ENCODE results near the gene FAM3B.

The FAM3B gene

DNA sequence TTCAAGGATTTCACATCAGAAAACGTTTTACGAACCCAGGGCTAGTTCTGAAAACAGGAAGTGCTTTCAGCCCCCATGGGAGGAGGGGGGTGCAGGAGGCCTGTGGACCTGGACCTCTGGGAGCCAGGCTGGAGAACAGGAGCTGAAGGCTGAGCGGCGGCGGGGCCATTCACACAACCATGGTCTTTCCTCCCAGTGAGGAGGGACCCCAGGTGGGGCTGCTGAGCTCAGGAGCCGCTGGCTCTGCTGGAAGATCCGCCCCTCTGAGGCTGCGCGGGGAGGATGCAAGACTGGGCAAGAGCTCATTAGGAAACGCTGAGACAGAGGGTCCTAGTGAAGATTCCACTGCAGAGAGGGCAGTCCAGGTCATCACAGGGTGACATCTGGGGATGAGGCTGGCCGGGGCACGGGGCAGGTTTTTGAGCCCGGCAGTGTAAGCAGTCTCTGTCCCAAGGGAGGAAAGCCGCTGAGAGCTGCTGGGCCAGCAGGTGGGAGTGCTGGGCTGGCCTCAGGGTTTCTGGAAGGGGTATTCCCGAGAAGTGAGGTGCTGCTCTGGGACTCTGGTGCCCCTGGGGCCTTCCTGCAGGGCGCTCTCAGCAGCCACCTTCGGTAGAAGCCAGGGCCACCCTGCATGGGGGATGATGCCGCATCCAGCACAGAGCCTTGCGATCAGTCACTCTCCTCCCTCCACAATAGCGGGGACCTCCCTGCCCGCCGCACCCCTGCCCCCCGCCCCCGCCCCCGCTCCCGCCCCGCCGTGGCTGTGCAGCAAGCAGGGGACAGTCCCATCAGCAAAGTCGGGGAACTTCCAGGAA lies 52.7 kb downstream of the FAM3B start:
- peak; percentile 42 to 59 for DNase-seq

DNA sequence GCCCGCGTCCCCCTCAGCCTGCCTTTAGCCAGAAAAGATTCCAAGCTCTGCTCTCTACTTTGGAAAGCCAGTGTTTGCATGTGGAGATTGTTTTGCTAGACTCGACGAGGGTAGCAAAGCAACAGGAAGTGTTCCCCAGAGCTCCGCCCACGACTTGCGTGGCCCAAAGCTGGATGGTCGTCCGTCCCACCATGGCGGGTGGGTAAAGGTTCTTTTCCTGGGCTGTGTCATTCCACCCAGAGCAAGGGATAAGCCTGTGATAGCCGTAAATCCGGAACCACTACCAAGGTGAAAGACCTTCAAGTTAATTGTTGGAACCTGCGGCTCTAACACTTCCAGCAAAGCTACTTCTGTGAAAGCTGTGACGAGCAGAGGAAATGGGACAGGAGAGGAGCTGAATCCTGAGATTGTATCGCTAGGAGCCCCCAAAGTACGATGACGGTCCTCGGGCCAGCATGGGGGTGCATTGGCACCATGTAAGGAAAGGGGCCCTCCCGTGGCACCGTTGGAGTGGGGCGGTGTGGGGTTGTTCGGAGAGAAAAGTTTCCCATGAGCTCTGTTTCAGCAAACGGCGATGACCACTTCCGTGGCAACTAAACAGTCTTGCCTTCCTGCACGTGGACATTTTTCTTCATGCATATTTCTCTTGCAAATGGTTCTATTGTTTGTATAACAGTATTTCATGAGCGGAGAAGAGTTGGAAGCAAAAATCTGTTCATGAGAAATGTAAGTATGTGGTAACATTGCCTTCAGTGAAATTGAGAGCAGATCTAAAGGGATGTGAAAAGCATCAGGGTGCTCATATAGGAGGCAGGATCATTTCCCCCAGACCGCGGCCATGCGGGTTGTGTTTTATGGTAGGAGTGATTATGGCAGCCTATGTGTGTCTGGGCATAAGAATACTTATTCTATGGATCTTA lies 53.6 kb downstream of the FAM3B start:
- peak; percentile 50 to 69 for DNase-seq

DNA sequence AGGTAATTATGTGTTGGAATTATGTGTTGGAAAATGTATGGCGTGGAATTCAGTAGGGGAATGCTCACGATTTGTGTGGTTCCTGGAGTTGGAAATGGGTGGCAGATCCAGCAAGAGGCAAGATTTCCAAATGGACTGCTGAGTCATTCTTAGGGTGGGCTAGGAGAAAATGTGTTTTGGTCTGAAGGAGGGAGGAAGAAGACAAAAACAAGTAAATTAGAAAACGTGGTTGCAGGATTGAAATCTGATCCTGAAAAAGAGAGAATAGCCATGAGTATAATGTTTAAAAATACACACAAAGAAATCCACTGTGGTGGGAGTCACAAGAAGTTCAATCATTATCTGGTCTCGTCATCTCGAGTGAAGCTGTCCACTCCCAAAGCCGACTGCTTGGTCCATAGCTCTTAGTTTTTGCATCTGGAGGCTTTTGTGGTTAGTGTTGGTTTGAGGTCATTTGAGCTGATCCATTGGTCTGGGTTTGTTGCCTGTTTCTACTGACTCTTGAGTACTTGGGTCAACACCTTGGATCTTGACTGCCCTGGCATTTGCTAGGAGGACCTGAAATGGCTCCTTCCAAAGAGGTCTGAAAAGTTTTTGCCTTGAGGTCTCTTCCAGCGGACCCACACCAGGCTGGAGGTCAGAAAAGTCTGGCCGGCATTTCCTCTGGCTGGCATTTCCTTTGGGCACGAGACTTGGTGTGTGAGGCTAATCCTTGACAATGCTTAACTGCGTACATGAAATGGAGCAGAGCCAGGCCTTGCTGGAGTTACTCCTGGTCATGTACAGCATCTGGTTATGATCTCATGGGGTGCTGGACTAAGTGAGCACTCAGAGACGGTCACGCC lies 54.5 kb downstream of the FAM3B start:
- no peak for DNase-seq

DNA sequence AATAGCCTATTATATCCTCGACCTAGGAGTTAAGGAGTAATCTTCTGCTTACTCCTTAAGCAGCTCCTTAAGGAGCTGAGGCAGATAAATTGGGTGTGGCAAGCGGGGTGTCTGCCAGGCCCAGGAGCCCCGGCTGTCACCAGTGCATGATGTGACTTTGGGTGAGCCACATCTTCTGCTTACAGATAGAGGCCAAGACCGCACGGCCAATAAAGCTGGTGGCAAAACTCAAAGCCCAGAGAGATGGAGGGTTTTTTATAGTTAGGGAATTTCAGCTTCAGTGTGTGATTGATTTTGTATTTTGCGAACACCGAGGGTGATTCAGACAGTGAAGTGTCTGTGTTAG lies 55.1 kb downstream of the FAM3B start:
- no peak for DNase-seq

DNA sequence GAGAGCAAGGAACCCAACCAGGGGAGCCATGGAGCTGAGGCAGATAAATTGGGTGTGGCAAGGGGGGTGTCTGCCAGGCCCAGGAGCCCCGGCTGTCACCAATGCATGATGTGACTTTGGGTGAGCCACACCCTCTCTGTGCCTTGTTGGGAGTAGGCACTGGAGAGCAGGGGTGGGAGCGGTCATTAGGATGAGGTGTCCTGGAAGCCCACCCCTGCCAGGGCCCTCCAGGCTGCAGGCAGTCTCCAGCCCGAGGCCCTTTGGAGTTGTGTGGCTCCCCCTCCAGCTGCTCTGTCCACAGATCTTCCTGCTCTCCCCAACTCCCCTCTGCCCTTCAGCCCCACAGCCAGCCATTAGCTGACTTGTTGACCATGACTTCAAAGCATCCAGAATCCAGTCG lies 56.7 kb downstream of the FAM3B start:
- DNase-seq = no peak

DNA sequence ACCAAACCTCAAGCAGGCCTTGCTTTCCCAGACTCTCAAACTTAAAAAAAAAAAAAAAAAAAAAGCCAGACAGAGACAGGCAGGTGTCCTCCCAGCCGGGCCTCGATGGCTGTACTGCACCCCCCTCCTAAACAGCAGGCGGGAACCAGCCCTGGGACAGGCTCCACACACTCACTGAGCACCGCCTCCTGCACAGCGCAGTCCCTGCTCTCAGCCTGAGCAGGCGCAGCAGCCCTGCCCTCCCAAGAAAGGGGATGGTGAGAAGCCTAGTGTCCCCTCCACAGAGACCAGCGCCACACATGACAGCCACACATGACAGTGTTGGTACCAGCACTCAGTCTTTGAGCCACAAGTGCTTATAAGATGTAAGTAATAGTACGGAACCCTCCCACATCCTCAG lies 57.2 kb downstream of the FAM3B start:
- no peak for DNase-seq

DNA sequence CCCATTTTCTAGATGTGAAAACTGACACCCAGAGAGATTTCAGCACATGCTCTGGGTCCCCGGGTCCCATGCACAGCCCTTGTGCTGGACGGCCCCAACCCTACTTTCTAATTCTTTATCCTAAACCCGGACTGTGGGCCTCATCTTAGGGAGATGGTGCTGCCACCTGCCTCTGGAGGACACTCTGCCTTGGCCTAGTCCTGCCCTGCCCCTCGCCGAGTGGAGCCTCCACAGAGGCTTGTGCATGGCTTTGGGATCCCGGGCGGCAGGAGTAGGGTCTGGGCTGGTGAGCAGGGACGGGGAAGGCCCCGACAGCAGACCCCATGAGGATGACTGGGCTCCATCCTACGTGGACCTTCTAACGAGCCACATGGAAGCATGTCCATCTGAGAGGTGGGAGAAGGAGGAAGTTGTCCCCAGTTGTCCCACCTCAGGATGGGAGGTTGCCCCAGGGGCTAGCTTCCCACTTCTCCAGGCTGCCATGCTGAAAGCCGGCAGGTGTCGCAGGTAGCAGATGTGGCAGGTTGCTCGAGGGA lies 57.6 kb downstream of the FAM3B start:
- DNase-seq = no peak

DNA sequence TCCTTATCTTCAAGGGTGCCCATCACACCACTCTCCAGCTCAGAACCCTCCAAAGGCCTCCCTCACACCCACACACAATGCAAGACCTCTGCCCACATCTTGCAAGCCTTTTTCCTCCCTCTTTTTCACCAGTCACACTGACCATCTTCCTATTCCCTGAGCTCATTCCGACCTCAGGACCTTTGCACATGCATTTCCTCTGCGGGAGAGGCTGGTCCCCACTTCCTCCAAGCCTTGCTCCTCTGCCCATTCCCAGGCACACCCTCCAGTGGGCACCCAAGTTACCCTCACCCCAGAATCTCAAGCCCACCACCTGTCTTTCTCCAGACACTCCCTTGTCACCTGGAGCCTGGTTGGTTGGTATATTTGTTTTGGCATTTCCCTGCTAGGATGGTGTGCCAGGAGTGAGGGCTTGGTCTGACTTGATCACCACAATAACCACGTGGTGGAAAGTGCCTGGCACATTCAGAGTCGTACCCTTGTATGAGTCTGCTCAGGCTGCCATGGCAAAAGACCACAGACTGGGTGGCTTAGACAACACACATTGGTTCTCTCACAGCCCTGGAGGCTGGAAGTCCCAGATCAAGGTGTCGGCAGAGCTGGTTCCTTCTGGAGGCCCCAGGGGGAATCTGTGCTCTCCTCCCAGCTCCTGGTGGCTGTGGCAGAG lies 58.4 kb downstream of the FAM3B start:
- DNase-seq = no peak

DNA sequence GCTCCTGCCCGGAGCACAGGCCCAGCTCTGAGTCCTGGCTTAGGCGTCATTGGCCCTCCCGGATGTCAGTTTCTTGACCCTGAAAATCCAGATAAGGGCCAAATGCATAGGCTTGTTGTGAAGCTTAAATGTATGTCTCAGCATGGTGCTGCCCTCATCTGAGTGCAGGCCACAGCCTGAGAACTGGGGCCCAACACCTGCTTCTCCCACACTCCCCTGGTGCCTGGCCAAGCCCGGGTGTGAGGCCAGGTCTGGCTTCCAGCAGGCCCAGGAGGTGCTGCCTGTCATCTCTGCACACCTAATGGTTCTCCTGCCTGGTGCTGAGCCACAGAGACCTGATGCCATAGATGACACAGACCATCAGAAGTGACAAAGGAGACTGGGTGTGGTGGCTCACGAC lies 59.3 kb downstream of the FAM3B start:
- no peak for DNase-seq

DNA sequence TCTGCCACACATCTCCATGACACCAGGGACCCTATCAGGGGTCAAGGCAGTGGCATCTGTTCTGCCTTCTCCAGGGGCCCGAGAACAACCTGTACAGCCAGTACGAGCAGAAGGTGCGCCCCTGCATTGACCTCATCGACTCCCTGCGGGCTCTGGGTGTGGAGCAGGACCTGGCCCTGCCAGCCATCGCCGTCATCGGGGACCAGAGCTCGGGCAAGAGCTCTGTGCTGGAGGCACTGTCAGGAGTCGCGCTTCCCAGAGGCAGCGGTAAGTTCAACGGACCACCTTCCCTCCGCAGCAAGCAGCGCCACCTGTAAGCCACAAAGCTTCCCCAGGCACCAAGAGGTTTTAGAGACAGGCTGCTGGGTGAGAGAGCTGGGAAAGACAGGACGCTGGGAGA lies 61.1 kb downstream of the FAM3B start:
- DNase-seq = no peak

DNA sequence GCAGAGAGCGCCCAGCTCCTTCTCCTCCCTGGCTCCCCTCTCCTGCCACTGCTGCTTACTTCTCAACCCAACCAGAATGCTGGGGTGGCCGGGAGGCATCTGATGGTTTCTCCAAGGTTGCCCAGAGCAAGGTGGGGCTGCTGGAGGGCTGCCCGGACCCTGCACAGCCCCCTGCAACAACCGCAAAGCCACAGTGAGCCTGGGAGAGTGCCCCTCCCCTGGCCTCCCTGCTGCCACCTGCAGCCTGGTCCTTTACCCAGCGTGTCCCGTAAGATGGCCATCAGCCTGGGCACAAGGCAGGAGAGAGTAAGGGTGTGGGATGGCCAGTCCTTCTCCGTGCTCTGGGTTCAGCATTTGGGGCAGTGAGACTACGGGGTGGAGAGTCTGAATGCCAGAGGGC lies 62.2 kb downstream of the FAM3B start:
- no peak for DNase-seq

DNA sequence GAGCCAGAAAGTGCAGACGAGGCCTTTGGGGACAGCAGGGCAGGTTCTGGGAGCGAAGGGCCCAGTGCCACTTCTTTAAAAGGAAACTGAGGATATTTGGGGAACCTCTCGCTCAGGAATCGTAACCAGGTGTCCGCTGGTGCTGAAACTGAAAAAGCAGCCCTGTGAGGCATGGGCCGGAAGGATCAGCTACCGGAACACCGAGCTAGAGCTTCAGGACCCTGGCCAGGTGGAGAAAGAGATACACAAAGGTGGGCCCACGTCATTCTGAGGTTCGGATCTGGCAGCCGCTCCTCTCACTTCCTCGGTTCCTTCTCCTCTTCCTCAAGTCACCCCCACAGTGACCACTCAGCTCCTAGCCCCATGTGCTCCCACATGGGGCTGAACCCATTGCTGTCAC lies 63.3 kb downstream of the FAM3B start:
- no peak for DNase-seq

DNA sequence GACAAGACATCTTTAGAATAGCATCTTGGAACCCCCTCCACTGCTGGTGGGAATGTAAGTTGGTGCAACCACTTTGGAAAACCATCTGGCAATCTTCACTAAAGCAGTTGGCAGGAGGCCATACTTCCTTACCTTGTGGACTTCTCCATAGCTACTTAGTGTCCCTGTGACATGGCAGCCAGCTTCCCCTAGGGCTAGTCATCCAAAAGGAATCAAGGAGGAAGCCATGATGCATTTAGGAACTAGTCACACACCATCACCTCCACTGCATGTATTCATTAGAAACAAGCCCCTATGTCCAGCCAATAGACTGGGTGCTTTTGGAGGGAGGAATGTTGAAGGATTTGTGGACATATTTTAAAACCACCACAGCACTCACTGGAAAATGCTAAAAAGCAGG lies 65.1 kb downstream of the FAM3B start:
- no peak for DNase-seq

DNA sequence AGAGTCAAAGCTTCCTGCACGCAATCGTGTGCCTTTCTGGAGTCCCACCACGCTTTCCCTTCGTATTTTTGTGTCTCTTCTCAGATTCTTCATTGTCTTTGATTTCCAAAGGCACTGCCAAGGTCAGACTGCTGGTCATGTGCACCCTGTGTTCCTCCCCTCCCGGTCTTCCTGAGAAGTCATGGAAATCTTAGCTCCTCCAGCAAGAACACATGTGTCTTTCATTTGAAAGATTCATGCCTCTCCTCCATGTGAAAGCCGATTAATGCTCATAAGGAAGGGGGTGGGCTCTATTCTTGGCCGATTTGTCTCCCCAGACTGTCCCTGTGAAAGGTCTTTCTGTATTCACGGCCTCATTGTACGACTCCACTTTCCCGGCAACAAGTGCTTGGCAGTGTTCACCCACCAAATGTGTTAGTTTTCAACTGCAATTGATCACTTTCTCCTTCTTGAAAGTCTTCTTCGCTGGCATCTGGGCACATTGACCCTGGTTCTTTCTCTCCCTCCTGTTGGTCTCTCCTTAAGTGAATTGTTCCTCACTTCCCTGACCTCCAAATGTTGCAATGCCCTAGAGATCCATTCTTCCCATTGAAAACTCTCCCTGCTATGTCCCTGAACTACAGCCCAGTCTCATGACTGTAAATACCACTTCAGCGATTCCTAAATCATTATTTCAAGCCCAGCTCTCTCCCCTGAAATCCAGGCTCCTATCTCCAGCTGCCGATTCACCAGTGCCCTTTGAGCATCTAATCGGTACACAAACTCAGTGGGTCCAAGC lies 70.6 kb downstream of the FAM3B start:
- DNase-seq = no peak

DNA sequence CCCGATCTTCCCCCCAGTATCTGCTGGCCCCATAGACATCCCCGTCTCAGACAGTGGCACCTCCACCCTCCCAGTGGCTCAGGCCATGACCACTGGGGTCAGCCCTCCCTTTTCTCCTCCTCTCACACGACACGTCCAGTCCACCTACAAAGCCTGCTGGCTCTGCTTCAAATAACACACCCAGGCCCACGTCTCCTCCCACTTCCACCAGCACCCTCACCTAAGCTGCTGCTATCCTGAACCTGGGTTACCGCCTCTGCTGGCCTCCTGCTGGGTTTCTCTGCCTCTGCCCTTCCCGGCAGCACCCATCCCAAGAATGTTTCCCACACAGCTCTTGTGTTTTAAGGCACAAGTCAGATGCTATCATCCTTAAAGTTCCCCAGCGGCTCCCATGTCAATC lies 71.2 kb downstream of the FAM3B start:
- DNase-seq = no peak

DNA sequence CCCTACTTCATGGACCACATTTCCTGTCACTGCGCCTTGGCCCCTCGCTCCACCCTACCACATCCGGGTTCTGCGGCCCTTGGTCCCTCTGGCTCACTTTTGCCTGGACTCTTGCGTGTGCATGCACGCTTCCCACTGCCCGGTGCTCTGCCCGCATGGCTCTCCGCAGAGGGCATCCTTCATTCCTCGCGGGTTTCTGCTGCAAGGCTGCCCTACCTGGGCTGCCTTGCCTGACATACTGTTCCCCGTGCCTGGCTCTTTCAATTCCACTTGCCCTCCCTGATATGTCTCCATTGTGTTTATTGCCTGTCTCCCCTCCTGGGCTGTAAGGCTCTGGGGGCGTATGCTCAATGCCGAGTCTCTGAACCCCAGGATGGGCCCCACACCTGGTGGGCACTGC lies 71.7 kb downstream of the FAM3B start:
- no peak for DNase-seq

DNA sequence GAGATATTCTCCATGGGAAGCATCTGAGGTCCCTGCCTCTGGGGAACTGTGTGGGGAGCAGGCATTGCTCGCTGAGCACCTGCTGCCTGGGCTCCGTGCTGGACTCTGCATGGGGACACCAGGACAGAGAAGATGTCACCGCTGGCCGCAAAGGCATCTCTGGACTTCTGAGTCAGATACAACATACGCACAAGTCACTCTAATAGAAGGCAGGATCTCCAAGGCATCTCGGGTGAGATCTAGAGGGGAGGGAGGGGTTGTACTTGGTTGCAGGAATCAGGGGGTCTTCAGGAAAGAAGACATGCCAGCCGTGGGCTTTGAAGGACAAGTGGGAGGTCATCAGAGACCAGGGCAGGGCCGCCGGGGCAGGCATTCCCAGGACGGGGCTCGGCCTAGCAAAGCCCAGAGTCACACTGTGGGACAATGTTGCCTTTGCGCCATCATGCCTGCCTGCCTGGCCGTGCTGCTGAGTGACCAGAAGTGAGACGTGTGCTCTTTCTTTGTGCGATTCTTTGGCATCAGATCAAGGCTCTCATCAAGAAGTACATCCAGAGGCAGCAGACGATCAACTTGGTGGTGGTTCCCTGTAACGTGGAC lies 73.5 kb downstream of the FAM3B start:
- no peak for DNase-seq

DNA sequence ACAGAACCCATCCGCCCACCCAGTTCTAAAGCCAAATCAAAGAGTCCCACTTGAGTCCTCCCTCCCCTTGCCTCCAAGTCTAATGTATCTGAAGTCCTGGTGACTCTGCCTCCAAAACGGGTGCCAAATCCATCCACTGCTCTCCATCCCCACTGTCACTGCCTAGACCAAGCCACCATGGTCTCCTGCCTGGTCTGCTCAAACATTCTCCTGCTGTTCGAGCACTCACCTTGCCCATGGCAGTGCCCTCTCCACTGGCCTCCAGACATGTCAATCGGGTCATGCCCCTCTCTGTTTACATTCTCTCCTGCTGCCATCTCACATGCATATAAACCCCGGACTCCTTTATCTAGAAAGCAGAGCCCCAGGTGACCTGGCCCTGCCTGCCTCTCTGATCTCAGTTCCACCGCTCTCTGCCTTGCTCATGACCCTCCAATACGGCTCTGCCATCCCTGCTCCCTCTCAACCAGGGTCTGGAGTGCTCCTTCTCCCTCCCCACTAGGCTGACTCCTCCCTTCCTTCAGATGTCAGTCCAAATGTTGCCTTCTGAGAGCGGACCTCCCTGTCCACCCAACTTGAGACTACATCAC lies 77.4 kb downstream of the FAM3B start:
- no peak for DNase-seq

DNA sequence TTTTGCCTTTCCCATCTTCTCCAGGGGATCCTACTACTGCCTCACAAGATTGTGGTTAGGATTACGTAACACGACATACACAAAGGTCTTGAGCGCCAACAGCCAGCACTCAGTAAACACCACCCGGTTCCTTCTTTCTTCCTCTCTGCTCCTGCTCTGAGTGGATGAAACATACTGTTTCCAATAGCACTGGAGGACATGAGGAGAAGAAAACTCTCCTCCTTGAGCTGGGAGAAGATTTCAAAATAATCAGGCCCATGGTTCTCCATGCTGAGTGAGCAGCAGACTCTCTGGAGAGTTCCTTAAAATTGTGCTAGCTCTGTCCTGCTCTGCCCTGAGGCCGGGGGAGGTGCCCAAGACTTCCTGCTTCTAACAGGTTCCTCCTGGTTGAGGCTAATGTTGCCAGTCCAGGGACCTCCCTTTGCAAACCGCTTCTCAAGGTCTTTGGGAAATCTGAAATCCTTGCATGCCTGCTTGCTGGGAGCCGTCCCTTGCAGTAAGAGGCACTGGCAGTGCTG lies 80.0 kb downstream of the FAM3B start:
- DNase-seq = no peak

DNA sequence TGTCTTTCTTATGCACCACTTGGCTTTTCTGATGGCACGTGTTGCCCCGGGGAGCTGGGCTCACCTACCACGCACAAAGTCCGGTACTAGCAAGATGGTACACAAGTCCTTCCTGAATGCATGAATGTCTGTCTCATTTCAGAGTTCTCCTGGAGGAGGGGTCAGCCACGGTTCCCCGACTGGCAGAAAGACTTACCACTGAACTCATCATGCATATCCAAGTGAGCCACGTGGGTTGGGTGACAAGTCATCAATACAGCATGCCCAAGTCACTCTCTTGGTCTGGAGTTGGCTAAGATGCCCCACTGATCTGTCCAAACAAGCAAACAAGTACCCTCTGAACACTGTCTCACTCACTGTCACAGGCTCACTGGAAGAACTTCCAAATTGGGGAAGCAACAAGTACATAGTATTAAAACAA lies 80.9 kb downstream of the FAM3B start:
- DNase-seq = no peak

DNA sequence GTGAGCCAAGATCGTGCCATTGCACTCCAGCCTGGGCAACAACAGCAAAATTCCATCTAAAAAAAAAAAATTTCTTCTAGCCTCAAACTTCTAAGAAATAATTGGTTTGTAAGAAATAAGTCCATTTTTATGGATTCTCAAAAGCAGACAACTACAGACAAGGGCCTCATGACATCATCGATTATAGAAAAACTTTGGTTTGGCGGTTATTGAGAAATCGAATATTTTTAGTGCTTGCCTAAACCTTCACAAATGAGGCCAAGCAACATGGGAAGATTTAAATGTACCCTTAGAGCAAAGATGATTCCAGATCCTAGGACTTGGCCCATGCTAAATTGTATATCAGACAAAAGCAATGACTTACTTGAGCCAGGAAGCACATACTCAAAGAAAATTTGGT lies 81.7 kb downstream of the FAM3B start:
- DNase-seq = no peak
